Right lobe of liver (tissue), 6 donors: ENCODE measurements around the gene KRTAP5-4. TPM values are rescaled to one million over a fixed set of nuclear protein-coding genes. Genes with fewer than 3 reads are reported as not detected.

Experiments
- ATAC-seq, 4 donors: fragments of 200-7000 bp; cut with Tn5 transposase; one replicate each; pipeline ENCODE4 v1.9.1; 2020; ENCODE audit warnings: mild to moderate bottlenecking in 4 of 4, moderate library complexity in 4 of 4
- DNase-seq, 3 donors: peaks; one replicate each; pipeline ENCODE4 v3.0.0-alpha.2; 2020
- H3K27ac ChIP-seq, 3 donors: fragments of 200-600 bp; one replicate each; pipeline ENCODE4 v1.8.0; 2022
- H3K27me3 ChIP-seq, 2 donors: fragments of 200-600 bp; one replicate each; pipeline ENCODE4 v1.8.0; 2022
- H3K36me3 ChIP-seq, 4 donors: fragments of 200-600 bp; sonication (generic) in 1 of 4; one replicate each; pipeline versions ENCODE4 v1.5.1 to v1.8.0; 2017 to 2022; ENCODE audit warnings: control low read depth in 1 of 4
- H3K4me1 ChIP-seq, 4 donors: fragments of 200-600 bp; sonication (generic) in 1 of 4; one replicate each; pipeline versions ENCODE4 v1.5.1 to v1.8.0; 2017 to 2022; ENCODE audit warnings: control low read depth in 1 of 4
- H3K4me3 ChIP-seq, 3 donors: fragments of 200-600 bp; one replicate each; pipeline ENCODE4 v1.8.0; 2022
- H3K9me3 ChIP-seq, 4 donors: fragments of 200-600 bp; sonication (generic) in 1 of 4; one replicate each; pipeline versions ENCODE4 v1.5.1 to v1.8.0; 2017 to 2022; ENCODE audit warnings: control low read depth in 1 of 4
- CTCF ChIP-seq, 4 donors: fragments of 200-600 bp in 3 of 4; fragments of 450-650 bp in 1 of 4; IDR thresholded peaks; one replicate each; pipeline versions ENCODE4 v1.5.1 to v1.8.0; 2016 to 2022; ENCODE audit warnings: antibody characterized with exemption in 4 of 4, mild to moderate bottlenecking in 2 of 4
- POLR2A ChIP-seq: fragments of 450-650 bp; IDR thresholded peaks from one replicate; pipeline ENCODE4 v1.6.1; 2017; ENCODE audit warnings: antibody characterized with exemption, mild to moderate bottlenecking
- WGBS: methylation state at CpG from one replicate; pipeline ENCODE4 v1.1.6; 2018; ENCODE audit warnings: low coverage, low lambda C conversion rate; ENCODE audit not compliant: insufficient coverage; ENCODE audit errors: missing lambda C conversion rate; 5-methylcytosine and 5-hydroxymethylcytosine counted together
- intact Hi-C, 2 donors: fragments of 100-400 bp; cut with DNase I; formaldehyde crosslinking; loops; one replicate each; pipeline versions ENCODE4 v1.11.2 to v1.14.1; 2022
- total RNA-seq, 6 experiments: library from RNA; depleted of rRNA in 2 of 6; stranded (reverse); fragments of >200 nt in 2 of 6; fragmentation: NEBNext Ultra II Directional in 3 of 6; extraction: Animal tissue kit (Norgen Biotek cat#: 25700) in 3 of 6; gene quantifications; one replicate each; pipeline versions ENCODE4 v1.1.0 to v1.2.4, GENCODE V29; 2016 to 2023
- donor health status: DM: no; HTN: yes; CAD: no.
- donor health status: DM: no; HTN: no; CAD: no.
- donor health status: DM: no; HTN: no; CAD: no.
- donor health status: DM: no; HTN: yes; CAD: no.
- donor health status: DM: no; HTN: yes; CAD: no.

KRTAP5-4 gene
- total RNA-seq, 6 experiments from 2014 or later: not detected

GRCh38 chr11:1638344-1638743 is 16.4 kb upstream of the KRTAP5-4 start:
- no peak overlapping the region for H3K27ac ChIP-seq
- no peaks in the 10 kb centered on the region for H3K36me3 ChIP-seq
- no peak for DNase-seq
- no peak for ATAC-seq
- intact Hi-C loops: loop anchor here in 1 of 2 donors (10.0 kb wide), 1 partner anchor 94 kb away; no protein-coding TSS in a partner anchor
- H3K27me3 ChIP-seq: no peaks in the 10 kb centered on the region
- H3K4me1 ChIP-seq: no peaks in the 10 kb centered on the region
- no peaks in the 10 kb centered on the region for H3K9me3 ChIP-seq
- no peak overlapping the region for H3K4me3 ChIP-seq
- WGBS: 58% methylated on average over 8 of the region's 8 CpGs
- TF ChIP-seq CTCF (IDR thresholded peaks at IDR 0.05): no peak

GRCh38 chr11:1637628-1638027 is 15.7 kb upstream of the KRTAP5-4 start:
- H3K27ac ChIP-seq: no peak overlapping the region
- H3K27me3 ChIP-seq: no peaks in the 10 kb centered on the region
- DNase-seq: no peak
- intact Hi-C loops: loop anchor here in 1 of 2 donors (10.0 kb wide), 1 partner anchor 93 kb away; no protein-coding TSS in a partner anchor
- no peaks in the 10 kb centered on the region for H3K36me3 ChIP-seq
- no peak for TF ChIP-seq POLR2A
- TF ChIP-seq CTCF (IDR thresholded peaks at IDR 0.05): no peak
- WGBS: 78% methylated on average over 2 of the region's 2 CpGs
- H3K4me3 ChIP-seq: no peak overlapping the region
- no peaks in the 10 kb centered on the region for H3K4me1 ChIP-seq
- no peak for ATAC-seq
- H3K9me3 ChIP-seq: no peaks in the 10 kb centered on the region

GRCh38 chr11:1636291-1636950 is 14.5 kb upstream of the KRTAP5-4 start:
- H3K9me3 ChIP-seq: no peaks in the 10 kb centered on the region
- intact Hi-C loops: loop anchor here in 1 of 2 donors (10.0 kb wide), 1 partner anchor 92 kb away; no protein-coding TSS in a partner anchor
- ATAC-seq (no peak), DNase-seq (no peak)
- no peaks in the 10 kb centered on the region for H3K4me1 ChIP-seq
- no peak overlapping the region for H3K27ac ChIP-seq
- no peak for TF ChIP-seq CTCF (IDR thresholded peaks at IDR 0.05)
- no peak for TF ChIP-seq POLR2A
- WGBS: 82% methylated on average over 12 of the region's 19 CpGs
- H3K4me3 ChIP-seq: no peak overlapping the region
- no peaks in the 10 kb centered on the region for H3K36me3 ChIP-seq
- no peaks in the 10 kb centered on the region for H3K27me3 ChIP-seq

GRCh38 chr11:1633864-1634263 is 11.9 kb upstream of the KRTAP5-4 start:
- no peak for TF ChIP-seq POLR2A
- no peak for TF ChIP-seq CTCF (IDR thresholded peaks at IDR 0.05)
- H3K27me3 ChIP-seq: no peaks in the 10 kb centered on the region
- intact Hi-C loops: loop anchor here in 1 of 2 donors (10.0 kb wide), 1 partner anchor 89 kb away; no protein-coding TSS in a partner anchor
- no peak overlapping the region for H3K27ac ChIP-seq
- DNase-seq (no peak), ATAC-seq (no peak)
- WGBS: no CpG with 5 or more reads among the region's 10 CpGs
- H3K9me3 ChIP-seq: no peaks in the 10 kb centered on the region
- no peaks in the 10 kb centered on the region for H3K36me3 ChIP-seq
- H3K4me1 ChIP-seq: no peaks in the 10 kb centered on the region
- H3K4me3 ChIP-seq: no peak overlapping the region
